MG63 (cell line): ENCODE data around the gene CCDC152. TPM values are rescaled to one million over a fixed set of nuclear protein-coding genes. Genes with fewer than 3 reads are reported as not detected.

Source experiments
- DNase-seq: peaks from one replicate; pipeline ENCODE4 v3.0.0-alpha.2; 2020
- H3K27me3 ChIP-seq: fragments of 250-450 bp; sonication (Bioruptor Pico); 2 replicates; pipeline ENCODE4 v1.5.1; 2020; ENCODE audit warnings: mild to moderate bottlenecking, moderate library complexity
- H3K36me3 ChIP-seq: fragments of 250-450 bp; sonication (Bioruptor Pico); 2 replicates; pipeline ENCODE4 v1.5.1; 2020; ENCODE audit warnings: mild to moderate bottlenecking, moderate library complexity
- H3K4me3 ChIP-seq: fragments of 250-450 bp; sonication (Bioruptor Pico); 2 replicates; pipeline ENCODE4 v1.5.1; 2020; ENCODE audit warnings: mild to moderate bottlenecking, moderate library complexity
- H3K9me3 ChIP-seq: fragments of 250-450 bp; sonication (Bioruptor Pico); 2 replicates; pipeline ENCODE4 v1.5.1; 2020; ENCODE audit warnings: mild to moderate bottlenecking, moderate library complexity
- total RNA-seq: library from RNA; depleted of rRNA; stranded (reverse); fragments of >200 nt; shearing (Covaris generic); gene quantifications from 2 replicates; pipeline ENCODE4 v1.2.3, GENCODE V29; 2014; ENCODE audit warnings: low replicate concordance

CCDC152 gene
- total RNA-seq, 1 experiment from 2014 or later, result 2.5 TPM

DNA sequence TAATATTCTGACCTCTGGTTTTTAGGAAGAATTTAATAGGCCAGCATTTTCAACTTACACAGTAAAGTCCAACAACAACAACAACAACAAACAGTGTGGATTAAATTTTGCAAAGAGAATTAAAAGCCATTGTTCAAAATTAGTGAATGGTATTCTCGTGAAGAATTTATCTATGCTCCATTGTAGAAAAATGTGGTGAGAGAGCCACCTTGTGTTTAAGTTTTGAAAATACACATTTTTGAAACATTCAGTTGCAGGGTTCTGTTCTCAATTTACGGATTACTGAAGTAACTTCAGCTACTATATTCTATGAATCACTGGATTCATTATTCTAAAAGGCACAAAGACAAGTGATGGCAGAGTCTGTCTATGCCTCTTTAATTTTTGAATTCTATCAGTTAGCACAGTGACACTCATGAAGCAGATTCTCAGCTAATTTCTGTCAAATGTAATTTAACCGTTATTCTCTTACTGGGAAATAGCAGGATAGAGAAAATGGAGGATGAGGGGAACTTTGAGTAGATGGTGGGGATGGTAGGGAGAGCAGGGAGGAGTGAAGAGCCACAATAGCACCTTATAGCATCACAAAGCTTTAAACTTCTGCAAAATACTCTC, 11.0 kb downstream of the CCDC152 start:
- no peak for DNase-seq
- Histone ChIP-seq H3K36me3 (peaks cover 18% of the 10 kb centered on the region), H3K4me3 (no peak overlapping the region), H3K9me3 (no peaks in the 10 kb centered on the region), H3K27me3 (no peaks in the 10 kb centered on the region)

DNA sequence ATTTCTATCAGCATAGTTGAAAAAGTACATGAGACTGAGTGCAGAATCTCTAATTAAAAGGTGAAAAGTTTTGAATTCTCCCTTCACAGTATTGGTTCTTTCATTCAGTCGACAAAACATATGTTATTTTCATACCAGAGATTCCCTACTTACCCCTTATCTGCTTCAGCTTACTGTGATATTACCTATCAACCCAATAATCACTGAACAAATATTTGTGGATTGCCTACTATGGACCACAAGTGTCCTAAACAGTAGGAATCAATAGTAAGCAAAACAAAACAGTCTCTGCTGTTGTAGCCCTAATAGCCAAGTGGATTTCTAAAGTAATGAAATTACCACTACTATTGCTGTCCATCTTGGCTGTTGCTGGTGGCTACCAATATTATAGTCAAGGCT, 11.5 kb downstream of the CCDC152 start:
- peaks cover 14% of the 10 kb centered on the region for H3K36me3 ChIP-seq
- no peaks in the 10 kb centered on the region for H3K27me3 ChIP-seq
- H3K4me3 ChIP-seq, result no peak overlapping the region
- DNase-seq, result no peak
- no peaks in the 10 kb centered on the region for H3K9me3 ChIP-seq

- H3K36me3 ChIP-seq, result peaks cover 9% of the 10 kb centered on the region
- no peaks in the 10 kb centered on the region for H3K9me3 ChIP-seq
- H3K27me3 ChIP-seq, result no peaks in the 10 kb centered on the region
- H3K4me3 ChIP-seq, result no peak overlapping the region
- no peak for DNase-seq
Observed at GRCh38 chr5:42770003-42770402, 13.4 kb downstream of the CCDC152 start.

DNA sequence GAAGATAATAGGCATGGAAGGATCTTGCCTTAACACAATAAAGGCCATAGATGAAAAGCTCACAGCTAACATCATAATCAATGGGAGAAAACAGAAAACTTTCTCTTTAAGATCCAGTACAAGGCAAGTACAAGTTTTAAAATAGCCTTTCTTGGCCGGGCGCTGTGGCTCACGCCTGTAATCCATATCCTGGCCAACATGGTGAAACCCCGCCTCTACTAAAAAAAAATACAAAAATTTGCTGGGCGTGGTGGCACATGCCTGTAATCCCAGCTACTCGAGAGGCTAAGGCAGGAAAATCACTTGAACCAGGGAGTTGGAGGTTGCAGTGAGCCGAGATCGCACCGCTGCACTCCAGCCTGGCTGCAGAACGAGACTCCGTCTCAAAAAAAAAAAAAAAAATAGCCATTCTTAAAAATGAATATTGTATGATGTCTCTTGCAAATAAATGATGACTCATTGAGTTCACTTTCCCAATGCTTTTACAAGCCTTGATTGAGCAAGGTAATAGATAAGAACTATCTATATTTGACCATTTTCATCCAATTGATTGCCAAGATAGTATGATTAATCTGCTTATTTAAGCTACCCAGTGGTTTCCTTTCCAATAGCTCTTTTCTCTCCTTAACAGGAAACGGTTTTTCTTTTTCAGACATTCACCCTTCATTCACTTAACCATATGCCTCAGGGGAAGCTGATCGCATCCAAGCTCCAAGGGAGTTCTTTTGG, 15.8 kb downstream of the CCDC152 start:
- DNase-seq, result no peak
- no peak overlapping the region for H3K4me3 ChIP-seq
- H3K36me3 ChIP-seq, result peaks cover 6% of the 10 kb centered on the region
- H3K27me3 ChIP-seq, result no peaks in the 10 kb centered on the region
- no peaks in the 10 kb centered on the region for H3K9me3 ChIP-seq

DNA sequence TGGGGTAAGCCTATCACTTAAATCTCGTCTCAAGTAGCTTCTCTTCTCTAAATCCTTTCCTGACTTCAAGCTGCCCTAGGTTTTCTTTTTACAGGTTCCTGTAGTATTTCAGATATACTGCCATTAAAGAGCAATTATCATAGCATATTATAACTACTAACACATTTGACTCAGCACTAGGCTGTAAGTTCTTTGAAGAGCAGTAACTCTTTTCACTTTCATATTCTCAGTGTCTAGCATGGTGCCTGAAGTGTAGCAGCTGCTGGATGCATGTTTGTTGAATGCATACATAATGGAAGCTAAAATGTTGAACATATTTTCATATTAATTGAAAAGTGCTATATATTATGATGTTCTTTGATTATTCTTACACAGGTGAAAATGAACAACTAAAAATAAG, 22.5 kb downstream of the CCDC152 start:
- no peak overlapping the region for H3K4me3 ChIP-seq
- H3K9me3 ChIP-seq, result no peaks in the 10 kb centered on the region
- no peaks in the 10 kb centered on the region for H3K36me3 ChIP-seq
- DNase-seq, result no peak
- no peaks in the 10 kb centered on the region for H3K27me3 ChIP-seq

GRCh38 chr5:42781584-42781983, 25.0 kb downstream of the CCDC152 start:
- DNase-seq, result no peak
- Histone ChIP-seq H3K36me3 (no peaks in the 10 kb centered on the region), H3K27me3 (no peaks in the 10 kb centered on the region), H3K9me3 (peaks cover 11% of the 10 kb centered on the region), H3K4me3 (no peak overlapping the region)

DNA sequence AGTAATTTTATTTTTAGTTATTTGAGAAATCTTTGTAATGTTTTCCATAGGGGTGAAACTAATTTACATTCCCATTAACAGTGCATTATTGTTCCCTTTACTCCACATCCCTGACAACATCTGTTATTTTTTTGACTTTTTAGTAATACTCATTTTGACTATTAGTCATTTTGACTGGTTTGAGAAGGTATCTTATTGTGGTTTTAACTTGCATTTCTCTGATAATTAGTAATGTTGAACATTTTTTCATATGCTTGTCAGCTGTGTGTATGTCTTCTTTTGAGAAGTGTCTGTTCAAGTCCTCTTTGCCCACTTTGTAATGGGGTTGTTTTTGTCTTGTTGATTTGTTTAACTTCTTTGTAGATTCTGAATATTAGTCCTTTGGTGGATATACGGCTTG, 27.5 kb downstream of the CCDC152 start:
- Histone ChIP-seq H3K9me3 (peaks cover 21% of the 10 kb centered on the region), H3K27me3 (no peaks in the 10 kb centered on the region), H3K36me3 (peaks cover 3% of the 10 kb centered on the region; the same call in 1 of the 2 replicates), H3K4me3 (no peak overlapping the region)
- no peak for DNase-seq

DNA sequence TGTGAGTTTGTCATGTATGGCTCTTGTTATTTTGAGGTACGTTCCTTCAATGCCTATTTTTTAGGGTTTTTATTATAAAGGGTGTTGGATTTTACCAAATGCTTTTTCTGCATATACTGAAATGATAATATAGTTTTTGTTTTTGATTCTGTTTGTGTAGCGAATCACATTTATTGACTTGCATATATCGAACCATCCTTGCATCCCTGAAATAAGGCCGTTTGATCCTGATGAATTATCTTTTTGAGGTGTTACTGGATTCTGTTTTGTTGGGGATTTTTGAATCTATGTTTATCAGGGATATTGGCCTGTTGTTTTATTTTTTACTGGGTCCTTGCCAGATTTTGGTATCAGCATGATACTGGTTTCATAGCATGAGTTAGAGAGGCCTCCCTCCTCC, 29.1 kb downstream of the CCDC152 start:
- Histone ChIP-seq H3K4me3 (no peak overlapping the region), H3K27me3 (no peaks in the 10 kb centered on the region), H3K36me3 (peaks cover 3% of the 10 kb centered on the region; the same call in 1 of the 2 replicates), H3K9me3 (peaks cover 21% of the 10 kb centered on the region)
- DNase-seq, result no peak

GRCh38 chr5:42787073-42787472, 30.5 kb downstream of the CCDC152 start:
- Histone ChIP-seq H3K4me3 (no peak overlapping the region), H3K27me3 (no peaks in the 10 kb centered on the region), H3K36me3 (peaks cover 3% of the 10 kb centered on the region; the same call in 1 of the 2 replicates), H3K9me3 (peaks cover 22% of the 10 kb centered on the region)
- no peak for DNase-seq

- DNase-seq, result no peak
- no peak overlapping the region for H3K4me3 ChIP-seq
- peaks cover 22% of the 10 kb centered on the region for H3K9me3 ChIP-seq
- H3K36me3 ChIP-seq, result peaks cover 3% of the 10 kb centered on the region; the same call in 1 of the 2 replicates
- no peaks in the 10 kb centered on the region for H3K27me3 ChIP-seq
Observed at GRCh38 chr5:42787845-42788244, 31.2 kb downstream of the CCDC152 start.

- Histone ChIP-seq H3K9me3 (peaks cover 15% of the 10 kb centered on the region), H3K27me3 (no peaks in the 10 kb centered on the region), H3K4me3 (no peak overlapping the region), H3K36me3 (peaks cover 3% of the 10 kb centered on the region; the same call in 1 of the 2 replicates)
- DNase-seq, result no peak
Observed at GRCh38 chr5:42791151-42791550, 34.5 kb downstream of the CCDC152 start.

DNA sequence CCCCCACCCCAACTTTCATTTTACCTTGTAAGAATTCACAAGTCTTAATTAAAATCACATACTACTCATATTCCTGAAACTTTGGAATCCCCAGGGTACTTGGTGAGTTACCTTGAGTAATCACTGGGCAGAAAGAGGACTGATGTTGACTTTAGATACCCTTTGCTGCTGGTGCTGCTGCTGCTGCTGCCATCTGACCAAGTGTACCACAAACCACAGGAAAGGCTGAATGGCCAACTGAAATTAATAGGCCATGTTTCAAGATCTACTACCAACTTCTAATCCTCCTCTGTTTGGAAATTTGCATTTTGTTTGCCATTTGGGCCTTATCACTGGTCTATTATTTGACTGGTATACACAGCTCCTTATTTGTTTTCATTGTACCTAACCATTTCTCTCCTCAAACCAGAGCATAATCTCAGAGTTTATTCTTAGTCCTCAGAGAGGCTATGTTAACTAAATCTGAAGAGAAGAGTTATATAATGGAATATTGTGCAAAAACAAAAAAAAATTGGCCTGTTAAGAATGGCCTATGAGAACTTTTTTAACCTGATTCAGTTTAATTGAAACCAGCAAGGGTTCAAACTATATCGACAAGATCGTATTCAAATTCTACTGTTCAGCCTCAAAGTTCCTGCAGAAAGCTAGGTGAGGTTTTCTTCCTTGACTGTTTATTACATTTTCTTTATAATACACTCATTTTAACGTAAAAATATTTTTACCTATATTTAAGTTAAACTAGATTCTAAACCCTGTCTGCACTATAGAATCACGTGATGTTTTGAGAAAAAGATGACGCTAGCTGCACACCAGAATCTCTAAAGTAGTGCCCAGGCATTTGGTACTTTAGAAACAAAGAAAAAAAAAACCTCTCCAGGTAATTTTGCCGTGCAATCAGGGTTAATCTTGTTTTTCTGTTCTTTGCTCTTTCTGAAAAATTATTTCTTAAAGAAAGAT, 41.9 kb downstream of the CCDC152 start:
- DNase-seq, result no peak
- H3K36me3 ChIP-seq, result peaks cover 7% of the 10 kb centered on the region

GRCh38 chr5:42799241-42799608, 42.6 kb downstream of the CCDC152 start:
- H3K9me3 ChIP-seq, result peaks cover 8% of the 10 kb centered on the region
- H3K36me3 ChIP-seq, result peaks cover 7% of the 10 kb centered on the region
- no peaks in the 10 kb centered on the region for H3K27me3 ChIP-seq
- H3K4me3 ChIP-seq, result no peak overlapping the region
- DNase-seq, result no peak

More for the DNA sequence above, 41.9 kb downstream of the CCDC152 start:
- Histone ChIP-seq H3K27me3 (no peaks in the 10 kb centered on the region), H3K9me3 (peaks cover 8% of the 10 kb centered on the region), H3K4me3 (no peak overlapping the region)

GRCh38 chr5:42799668-42800114, 43.1 kb downstream of the CCDC152 start:
- DNase-seq, result no peak
- H3K36me3 ChIP-seq, result peaks cover 7% of the 10 kb centered on the region
- peaks cover 8% of the 10 kb centered on the region for H3K9me3 ChIP-seq
- no peaks in the 10 kb centered on the region for H3K27me3 ChIP-seq
- H3K4me3 ChIP-seq, result no peak overlapping the region

GRCh38 chr5:42800748-42801330, 44.2 kb downstream of the CCDC152 start:
- Histone ChIP-seq H3K4me3 (no peak overlapping the region), H3K36me3 (peaks cover 7% of the 10 kb centered on the region), H3K27me3 (no peaks in the 10 kb centered on the region), H3K9me3 (peaks cover 8% of the 10 kb centered on the region)
- DNase-seq, result no peak

GRCh38 chr5:42801516-42802166, 45.0 kb downstream of the CCDC152 start:
- no peak overlapping the region for H3K4me3 ChIP-seq
- no peaks in the 10 kb centered on the region for H3K27me3 ChIP-seq
- peaks cover 7% of the 10 kb centered on the region for H3K36me3 ChIP-seq
- no peak for DNase-seq
- H3K9me3 ChIP-seq, result peaks cover 5% of the 10 kb centered on the region
